Brain microvascular endothelial cell (primary cell): ENCODE results near the gene GRPEL1.
A peak's percentile ranks its signal among the peaks of the same experiment; 100 is the strongest.

ENCODE experiments used
- DNase-seq: peaks from one replicate; pipeline ENCODE4 v3.0.0-alpha.2; 2020
- H3K27ac ChIP-seq: fragments of 250-450 bp; sonication (Bioruptor Pico); 2 replicates; pipeline ENCODE4 v1.5.1; 2020; ENCODE audit warnings: mild to moderate bottlenecking, moderate library complexity
- H3K27me3 ChIP-seq: fragments of 250-450 bp; sonication (Bioruptor Pico); replicated peaks from 2 replicates; pipeline ENCODE4 v1.5.1; 2020; ENCODE audit warnings: mild to moderate bottlenecking
- H3K36me3 ChIP-seq: fragments of 250-450 bp; sonication (Bioruptor Pico); replicated peaks from 2 replicates; pipeline ENCODE4 v1.5.1; 2020; ENCODE audit warnings: mild to moderate bottlenecking
- H3K4me3 ChIP-seq: 2 replicates; pipeline ENCODE4 v1.5.1; 2011; ENCODE audit warnings: low read depth, mild to moderate bottlenecking, control low read depth, low read length, moderate library complexity
- in situ Hi-C: cut with HindIII; loops from 2 replicates; pipeline ENCODE4 v1.10.0; 2017; ENCODE audit warnings: low sequenced_read_pairs, low pct_ligation_motif_present
- TF ChIP-seq, protein P1 (sequence below): IDR thresholded peaks from 2 replicates; pipeline ENCODE4 v1.5.1; 2011; ENCODE audit warnings: low read depth, mild to moderate bottlenecking, moderate library complexity, low read length, control low read depth, inconsistent platforms; ENCODE audit errors: missing control alignments

The GRPEL1 gene

DNA sequence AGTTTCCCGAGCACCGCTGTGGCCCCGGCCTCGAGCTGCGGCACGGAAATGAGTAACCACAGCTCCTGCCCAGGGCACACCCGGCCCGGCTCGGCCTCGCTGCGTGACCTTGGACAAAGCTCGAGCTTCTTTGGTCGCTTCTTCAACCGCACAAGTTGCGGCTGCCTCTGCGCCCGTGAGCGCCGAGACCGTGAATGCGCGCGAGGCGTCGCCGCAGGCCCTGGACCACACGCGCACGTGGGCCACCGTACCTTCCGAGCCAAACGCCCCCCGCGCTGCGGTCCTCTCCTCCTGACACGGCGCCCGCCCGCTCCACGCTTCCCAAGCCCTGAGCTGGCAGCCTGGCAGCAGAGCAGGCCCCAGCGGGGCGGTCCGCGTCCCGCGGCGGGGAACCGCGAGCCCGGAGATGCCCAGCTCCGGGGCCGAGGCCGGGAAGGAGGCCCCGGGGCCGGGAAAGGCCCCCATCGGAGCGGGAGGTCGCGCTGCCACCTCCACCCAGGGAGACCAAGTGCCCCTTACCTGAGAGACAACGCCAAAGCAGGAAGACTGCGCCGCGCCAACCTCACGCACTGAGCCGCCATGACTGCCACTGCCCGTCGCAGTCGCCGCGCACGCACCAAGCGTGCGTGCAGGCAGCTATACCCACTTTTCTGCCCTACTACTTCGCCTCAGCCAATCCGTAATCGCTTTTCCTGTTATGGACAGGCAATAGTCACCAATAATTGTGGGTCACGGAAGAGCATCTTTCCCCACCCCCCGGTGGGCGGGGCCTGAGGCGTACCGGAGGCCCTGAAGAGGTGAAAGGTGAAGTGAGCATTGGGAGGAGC, at the start of gene GRPEL1:
TSS of gene GRPEL1 (minus strand) at position 613 of the 827 bp plus-strand sequence. CDS start at position 581, 32 bp downstream.
- DNase-seq, result peak; percentile 99
- H3K27ac ChIP-seq, result peak within 1 kb of the TSS; percentile 57
- no peaks in the 10 kb centered on the region for H3K27me3 ChIP-seq
- H3K36me3 ChIP-seq, result peaks cover 14% of the 10 kb centered on the region
- in situ Hi-C loops, result no loop called here
- peak within 1 kb of the TSS; percentile 84 for H3K4me3 ChIP-seq
- TF ChIP-seq, protein P1, sequence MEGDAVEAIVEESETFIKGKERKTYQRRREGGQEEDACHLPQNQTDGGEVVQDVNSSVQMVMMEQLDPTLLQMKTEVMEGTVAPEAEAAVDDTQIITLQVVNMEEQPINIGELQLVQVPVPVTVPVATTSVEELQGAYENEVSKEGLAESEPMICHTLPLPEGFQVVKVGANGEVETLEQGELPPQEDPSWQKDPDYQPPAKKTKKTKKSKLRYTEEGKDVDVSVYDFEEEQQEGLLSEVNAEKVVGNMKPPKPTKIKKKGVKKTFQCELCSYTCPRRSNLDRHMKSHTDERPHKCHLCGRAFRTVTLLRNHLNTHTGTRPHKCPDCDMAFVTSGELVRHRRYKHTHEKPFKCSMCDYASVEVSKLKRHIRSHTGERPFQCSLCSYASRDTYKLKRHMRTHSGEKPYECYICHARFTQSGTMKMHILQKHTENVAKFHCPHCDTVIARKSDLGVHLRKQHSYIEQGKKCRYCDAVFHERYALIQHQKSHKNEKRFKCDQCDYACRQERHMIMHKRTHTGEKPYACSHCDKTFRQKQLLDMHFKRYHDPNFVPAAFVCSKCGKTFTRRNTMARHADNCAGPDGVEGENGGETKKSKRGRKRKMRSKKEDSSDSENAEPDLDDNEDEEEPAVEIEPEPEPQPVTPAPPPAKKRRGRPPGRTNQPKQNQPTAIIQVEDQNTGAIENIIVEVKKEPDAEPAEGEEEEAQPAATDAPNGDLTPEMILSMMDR, result no peak

DNA sequence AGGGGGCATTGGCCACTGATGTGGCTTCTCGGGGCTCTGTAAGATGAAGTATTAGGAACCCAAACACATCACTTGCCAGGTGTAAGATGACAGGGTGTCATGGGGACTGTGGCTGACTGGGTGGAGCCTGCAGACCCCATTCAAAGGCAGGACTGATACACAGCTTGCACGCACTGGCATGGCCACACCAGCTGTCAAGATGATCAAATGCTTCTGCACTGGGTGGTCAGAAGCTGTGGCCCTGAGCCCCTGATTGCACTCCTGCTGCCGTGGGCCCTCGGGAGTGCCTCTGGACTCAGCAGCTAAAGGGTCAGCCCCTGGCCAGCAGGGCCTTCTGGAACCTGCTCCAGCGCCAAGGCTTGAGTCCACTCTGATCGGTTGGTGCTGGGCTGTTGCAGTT, 48.8 kb upstream of the GRPEL1 start:
- in situ Hi-C loops, result no loop called here
- no peaks in the 10 kb centered on the region for H3K27me3 ChIP-seq
- no peak overlapping the region for H3K4me3 ChIP-seq
- no peak overlapping the region for H3K27ac ChIP-seq
- TF ChIP-seq, protein P1, result no peak
- no peaks in the 10 kb centered on the region for H3K36me3 ChIP-seq
- DNase-seq, result no peak

DNA sequence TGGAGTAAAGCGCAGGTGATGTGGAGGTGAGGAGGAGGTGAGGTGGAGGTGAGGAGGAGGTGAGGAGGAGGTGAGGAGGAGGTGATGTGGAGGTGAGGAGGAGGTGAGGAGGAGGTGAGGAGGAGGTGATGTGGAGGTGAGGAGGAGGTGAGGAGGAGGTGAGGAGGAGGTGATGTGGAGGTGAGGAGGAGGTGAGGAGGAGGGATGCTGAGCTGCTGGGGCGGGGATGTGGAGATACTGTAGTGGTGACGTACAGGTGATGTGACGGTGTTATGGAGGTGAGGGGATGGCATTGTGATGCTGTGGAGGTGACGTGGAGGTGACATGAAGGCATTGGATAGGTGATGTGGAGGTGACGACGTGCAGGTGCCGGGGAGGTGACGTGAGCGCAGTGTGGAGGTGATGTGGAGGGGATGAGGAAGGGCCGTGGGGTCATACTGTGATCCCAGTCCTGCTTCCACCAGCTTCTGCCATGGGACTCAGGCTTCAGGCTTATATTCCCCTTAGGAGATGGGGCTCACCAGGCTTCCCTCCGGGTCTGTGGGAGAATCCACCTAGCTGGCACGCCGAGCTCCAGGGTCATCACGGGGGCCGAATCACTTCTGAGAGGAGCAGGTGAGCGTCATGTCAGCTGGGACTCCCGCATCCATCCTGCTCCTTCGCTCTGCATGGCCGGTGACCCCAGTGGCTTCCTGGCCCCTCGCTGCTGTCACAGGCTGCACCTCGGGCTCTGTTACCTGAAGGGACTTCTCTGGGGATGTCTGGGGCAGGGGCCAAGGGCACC, 47.9 kb upstream of the GRPEL1 start:
- no peaks in the 10 kb centered on the region for H3K27me3 ChIP-seq
- in situ Hi-C loops, result no loop called here
- no peaks in the 10 kb centered on the region for H3K36me3 ChIP-seq
- H3K27ac ChIP-seq, result no peak overlapping the region
- no peak overlapping the region for H3K4me3 ChIP-seq
- TF ChIP-seq, protein P1, result no peak
- no peak for DNase-seq

DNA sequence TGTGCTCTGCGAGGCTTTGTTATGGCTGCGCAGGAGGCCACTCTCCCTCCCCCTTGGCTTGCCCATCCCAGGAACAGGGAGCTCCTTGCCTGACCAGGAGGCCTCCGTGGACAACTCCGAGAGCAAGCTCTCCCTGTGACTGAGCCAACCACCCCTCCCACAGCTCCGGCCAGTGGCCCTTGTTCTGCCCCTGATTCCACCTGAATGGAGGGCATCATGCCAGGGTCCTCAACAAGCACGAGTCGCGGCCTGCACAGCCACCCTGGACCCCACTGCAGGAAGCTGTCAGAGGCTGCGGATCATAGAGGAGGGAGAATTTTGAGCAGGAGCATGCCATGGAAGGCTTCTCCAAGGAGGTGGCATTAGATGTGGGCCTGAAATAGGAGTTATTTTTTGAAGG, 44.8 kb upstream of the GRPEL1 start:
- DNase-seq, result no peak
- Histone ChIP-seq H3K27me3 (no peaks in the 10 kb centered on the region), H3K36me3 (no peaks in the 10 kb centered on the region), H3K4me3 (no peak overlapping the region), H3K27ac (no peak overlapping the region)
- in situ Hi-C loops, result no loop called here
- TF ChIP-seq, protein P1, result no peak

DNA sequence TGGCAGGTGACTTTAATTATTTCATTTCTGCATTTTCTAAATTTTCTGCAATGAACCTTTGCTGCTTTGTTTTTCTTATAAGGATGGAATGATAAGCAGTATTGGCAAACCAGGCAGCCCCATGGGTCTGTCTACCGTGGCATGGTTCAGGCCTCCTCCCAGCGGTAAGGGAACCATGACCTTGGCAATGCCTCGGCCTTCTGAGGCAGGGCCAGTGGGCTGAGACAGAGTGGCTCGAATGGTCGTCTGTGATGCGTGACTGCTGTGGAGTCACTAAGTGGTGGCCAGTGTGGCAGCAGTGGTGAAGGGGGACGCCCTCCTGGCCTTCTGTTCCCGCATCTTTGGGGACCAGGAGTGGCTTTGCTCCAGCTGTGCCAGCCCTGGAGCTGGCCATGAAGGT, 43.6 kb upstream of the GRPEL1 start:
- H3K4me3 ChIP-seq, result no peak overlapping the region
- no peak overlapping the region for H3K27ac ChIP-seq
- H3K27me3 ChIP-seq, result no peaks in the 10 kb centered on the region
- H3K36me3 ChIP-seq, result no peaks in the 10 kb centered on the region
- in situ Hi-C loops, result no loop called here
- DNase-seq, result no peak
- TF ChIP-seq, protein P1, result no peak
